K562 (cell line): ENCODE measurements around the gene PCDHGB1. TPM values are rescaled to one million over a fixed set of nuclear protein-coding genes. Genes with fewer than 3 reads are reported as not detected.
"Not testable (repeated sequence)": the region's sequence is repeated elsewhere in the genome, so short reads cannot be mapped to it uniquely, and the experiment has no call there.

Source experiments
- ATAC-seq: fragments of 200-7000 bp; cut with Tn5 transposase; 3 replicates; pipeline ENCODE4 v1.9.1; 2020; ENCODE audit warnings: moderate library complexity
- BruUV-seq: library from RNA; stranded (reverse); fragments of 400-500 nt; replicated peaks from 2 replicates; lab custom pipeline; 2021; lab: Mats Ljungman, UMichigan
- CTCF ChIA-PET: fragments of 300-600 bp; formaldehyde crosslinking; extraction: SDS; loops from one replicate; lab custom pipeline; 2021; ENCODE audit warnings: low intra/inter-chr PET ratio; lab: Yijun Ruan, JAX
- POLR2A ChIA-PET: fragments of 300-600, 350-650 bp; sonication (Branson Sonifier 250); formaldehyde crosslinking; extraction: SDS; loops from one replicate; lab custom pipeline; 2021; ENCODE audit warnings: antibody characterized with exemption, inconsistent platforms; lab: Yijun Ruan, JAX
- DNase-seq, 4 experiments: peaks; one replicate each; pipeline versions ENCODE4 v3.0.0 to v3.0.0-alpha.2; 2011 to 2018; ENCODE audit warnings: low spot score in 3 of 4, mixed read lengths in 3 of 4; ENCODE audit errors: extremely low read depth in 1 of 4
- FAIRE-seq: peaks from 2 replicates; lab custom pipeline; 2011; peaks lifted over from hg19 to GRCh38; lab: Jason Lieb, UNC
- H2AFZ ChIP-seq: 2 replicates; pipeline ENCODE4 v1.6.0; 2011; ENCODE audit warnings: low read depth, low read length, control low read depth, inconsistent platforms
- H3K27ac ChIP-seq: fragments of 200-600 bp; 3 replicates; pipeline ENCODE4 v1.8.0; 2011; ENCODE audit warnings: low read depth, mild to moderate bottlenecking, control low read depth, inconsistent platforms, low read length, moderate library complexity, mixed read lengths; ENCODE audit errors: extremely low read depth
- H3K27me3 ChIP-seq, 2 experiments: fragments of 300-600 bp in 1 of 2; 2 replicates in 1 of 2; 3 replicates in 1 of 2; pipeline versions ENCODE4 v1.6.0 to v1.8.0; 2011; ENCODE audit warnings: inconsistent platforms in 2 of 2, low read length in 2 of 2, mild to moderate bottlenecking in 1 of 2, mixed read lengths in 1 of 2, moderate library complexity in 1 of 2; ENCODE audit not compliant: control insufficient read depth in 2 of 2, insufficient read depth in 2 of 2
- H3K36me3 ChIP-seq: fragments of 300-600 bp; 3 replicates; pipeline ENCODE4 v1.8.0; 2011; ENCODE audit warnings: mild to moderate bottlenecking, low read length, inconsistent platforms; ENCODE audit not compliant: control insufficient read depth, insufficient read depth
- H3K4me1 ChIP-seq, 2 experiments: fragments of 200-600 bp in 1 of 2; replicated peaks in 1 of 2; 2 replicates in 1 of 2; 3 replicates in 1 of 2; pipeline versions ENCODE4 v1.5.1 to v1.8.0; 2011; ENCODE audit warnings: inconsistent platforms in 2 of 2, low read length in 2 of 2, mild to moderate bottlenecking in 1 of 2, mixed read lengths in 1 of 2, moderate library complexity in 1 of 2; ENCODE audit not compliant: control insufficient read depth in 2 of 2, insufficient read depth in 2 of 2
- H3K4me2 ChIP-seq: 2 replicates; pipeline ENCODE4 v1.6.1; 2011; ENCODE audit warnings: low read length, control low read depth, inconsistent platforms, mixed read lengths; ENCODE audit not compliant: insufficient read depth
- H3K4me3 ChIP-seq: fragments of 200-600 bp; sonication (generic), shearing (Covaris generic); 2 replicates; pipeline ENCODE4 v1.5.1; 2016; ENCODE audit warnings: control low read depth, inconsistent platforms
- H3K79me2 ChIP-seq: fragments of 200-600 bp; 3 replicates; pipeline ENCODE4 v1.8.0; 2011; ENCODE audit warnings: low read length, inconsistent platforms; ENCODE audit not compliant: control insufficient read depth, insufficient read depth
- H3K9ac ChIP-seq, 2 experiments: 2 replicates each; pipeline versions ENCODE4 v1.6.0 to v1.6.1; 2011; ENCODE audit warnings: low read depth in 2 of 2, low read length in 2 of 2, control low read depth in 1 of 2, inconsistent platforms in 1 of 2, mild to moderate bottlenecking in 1 of 2, mixed read lengths in 1 of 2; ENCODE audit not compliant: insufficient read depth in 1 of 2
- H3K9me1 ChIP-seq: one replicate; pipeline ENCODE4 v1.6.0; 2011; ENCODE audit warnings: inconsistent platforms, mild to moderate bottlenecking, low read length, moderate library complexity; ENCODE audit not compliant: control insufficient read depth, insufficient read depth
- H3K9me3 ChIP-seq: replicated peaks from 2 replicates; pipeline ENCODE4 v1.5.1; 2011; ENCODE audit warnings: low read depth, low read length, inconsistent platforms; ENCODE audit not compliant: control insufficient read depth, insufficient read depth
- H4K20me1 ChIP-seq: replicated peaks from 2 replicates; pipeline ENCODE4 v1.6.1; 2011; ENCODE audit warnings: low read length, inconsistent platforms, mixed read lengths; ENCODE audit not compliant: control insufficient read depth, insufficient read depth
- REST ChIP-seq, 2 experiments: fragments of 450-650 bp; formaldehyde crosslinking in 1 of 2; IDR thresholded peaks; 2 replicates each; pipeline versions ENCODE4 v1.4.0 to v1.6.1; 2014 to 2020; ENCODE audit warnings: mild to moderate bottlenecking in 2 of 2, borderline replicate concordance in 1 of 2, low read depth in 1 of 2
- WGBS: fragments of 100-300 bp; shearing (Covaris generic); methylation state at CpG from one replicate; pipeline ENCODE4 v1.1.6; 2016; ENCODE audit warnings: low coverage, mixed read lengths; ENCODE audit not compliant: insufficient coverage; ENCODE audit errors: missing lambda C conversion rate; 5-methylcytosine and 5-hydroxymethylcytosine counted together
- in situ Hi-C: fragments of 300-500 bp; cut with MboI; formaldehyde crosslinking; loops from 4 replicates; pipeline ENCODE4 v1.15.0; 2018; ENCODE audit warnings: inconsistent platforms, mixed read lengths
- intact Hi-C: fragments of 100-400 bp; cut with micrococcal nuclease; formaldehyde crosslinking; loops from 2 replicates; pipeline ENCODE4 v1.14.2; 2022
- polyA plus RNA-seq, 8 experiments: library from polyadenylated mRNA; depleted of rRNA in 4 of 8; stranded (reverse) in 5 of 8; unstranded in 3 of 8; fragments of >200 nt; fragmentation: Nextera tagmentation in 2 of 8; fragmentation: Illumina TruSeq in 1 of 8; extraction: Ambion mirVana in 2 of 8; extraction: Trizol in 1 of 8; gene quantifications; 2 replicates each; pipeline versions ENCODE4 v1.2.1 to v1.2.3, GENCODE V29; 2011 to 2014; ENCODE audit warnings: inconsistent platforms in 1 of 8, missing spikeins in 1 of 8
- total RNA-seq, 7 experiments: library from RNA; depleted of rRNA in 6 of 7; stranded (reverse); fragments of >200 nt in 6 of 7; fragmentation: Illumina TruSeq in 2 of 7; extraction: Trizol in 2 of 7; gene quantifications; 2 replicates each; pipeline versions ENCODE4 v1.2.1 to v1.2.3, GENCODE V29; 2011 to 2021; ENCODE audit warnings: low replicate concordance in 1 of 7

PCDHGB1 gene
- total and polyA plus RNA-seq, 9 of the 15 experiments (the other 6 are each of a cell fraction or from before 2014, with no cell fraction given) = 0.06 to 0.20 (median 0.07) TPM; not detected in 2

GRCh38 chr5:141394401-141395187 is 44.7 kb downstream of the PCDHGB1 start:
- H3K4me3 ChIP-seq; H3K9me1 ChIP-seq; in situ Hi-C loops; DNase-seq; FAIRE-seq; CTCF ChIA-PET; H3K4me2 ChIP-seq; H3K36me3 ChIP-seq; H4K20me1 ChIP-seq; H3K9ac ChIP-seq; POLR2A ChIA-PET; H3K79me2 ChIP-seq; H3K27ac ChIP-seq; BruUV-seq; H2AFZ ChIP-seq; ATAC-seq; intact Hi-C loops; H3K9me3 ChIP-seq; TF ChIP-seq REST (CRISPR knock-in tag; IDR thresholded peaks at IDR 0.05; ENCODE audit: low read depth): not testable (repeated sequence)
- H3K27me3 ChIP-seq = peaks cover 0 to 26% of the 10 kb centered on the region in 2 experiments; a peak in 3 of 5 replicates
- peak; percentile 31; the same call in 1 of the 2 replicates for TF ChIP-seq REST (IDR thresholded peaks at IDR 0.05; ENCODE audit: borderline replicate concordance)
- 11% methylated on average over 34 of the region's 53 CpGs for WGBS
- H3K4me1 ChIP-seq = peaks cover 0 to 14% of the 10 kb centered on the region in 2 experiments; a peak in 1 of 5 replicates
